Breast epithelium (tissue), 4 donors: ENCODE data around the gene ZNF618. TPM values are rescaled to one million over a fixed set of nuclear protein-coding genes. Genes with fewer than 3 reads are reported as not detected.

ENCODE experiments used
- DNase-seq, 2 donors: peaks; one replicate each; pipeline ENCODE4 v3.0.0-alpha.2; 2019; ENCODE audit warnings: low spot score in 2 of 2
- H3K27ac ChIP-seq, 2 donors: fragments of 200-600 bp; sonication (generic) in 1 of 2; one replicate each; pipeline ENCODE4 v1.5.1; 2016 to 2019; ENCODE audit warnings: mild to moderate bottlenecking in 1 of 2
- H3K27me3 ChIP-seq, 2 donors: fragments of 200-600 bp; sonication (generic) in 1 of 2; one replicate each; pipeline versions ENCODE4 v1.5.1 to v1.6.0; 2017 to 2019; ENCODE audit warnings: control low read depth in 1 of 2, mild to moderate bottlenecking in 1 of 2
- H3K36me3 ChIP-seq: fragments of 200-600 bp; one replicate; pipeline ENCODE4 v1.5.1; 2019
- H3K4me1 ChIP-seq, 2 donors: fragments of 200-600 bp; sonication (generic); one replicate each; pipeline ENCODE4 v1.5.1; 2016 to 2019; ENCODE audit warnings: control low read depth in 1 of 2
- H3K4me3 ChIP-seq, 3 donors: fragments of 200-600 bp; sonication (generic); 1 replicate in 2 of 3; 2 replicates in 1 of 3; pipeline ENCODE4 v1.5.1; 2016 to 2019; ENCODE audit warnings: mild to moderate bottlenecking in 3 of 3, moderate library complexity in 2 of 3
- H3K9me3 ChIP-seq, 2 donors: fragments of 200-600 bp; sonication (generic) in 1 of 2; one replicate each; pipeline ENCODE4 v1.5.1; 2016 to 2019; ENCODE audit warnings: control low read depth in 1 of 2
- POLR2A ChIP-seq: fragments of 450-650 bp; IDR thresholded peaks from one replicate; pipeline ENCODE4 v1.6.1; 2016; ENCODE audit warnings: antibody characterized with exemption, mild to moderate bottlenecking, moderate library complexity
- POLR2AphosphoS5 ChIP-seq, 3 donors: sonication (generic); formaldehyde crosslinking; IDR thresholded peaks; one replicate each; pipeline ENCODE4 v1.6.1; 2017; ENCODE audit warnings: antibody characterized with exemption in 3 of 3
- intact Hi-C: fragments of 100-400 bp; cut with DNase I; formaldehyde crosslinking; loops from one replicate; pipeline ENCODE4 v1.15.1; 2023; ENCODE audit warnings: low total_unique reads
- total RNA-seq, 3 donors: library from RNA; depleted of rRNA; stranded (reverse); fragments of >200 nt; gene quantifications; one replicate each; pipeline ENCODE4 v1.1.0, GENCODE V29; 2016
- TF ChIP-seq, protein P1 (sequence below), 3 donors: fragments of 450-650 bp; IDR thresholded peaks; one replicate each; pipeline ENCODE4 v1.5.1; 2016 to 2017; ENCODE audit warnings: antibody characterized with exemption in 3 of 3, mild to moderate bottlenecking in 3 of 3, moderate library complexity in 3 of 3

The ZNF618 gene
- total RNA-seq, 3 donors from 2014 or later, result 4.6 to 11.8 (median 10.4) TPM

DNA sequence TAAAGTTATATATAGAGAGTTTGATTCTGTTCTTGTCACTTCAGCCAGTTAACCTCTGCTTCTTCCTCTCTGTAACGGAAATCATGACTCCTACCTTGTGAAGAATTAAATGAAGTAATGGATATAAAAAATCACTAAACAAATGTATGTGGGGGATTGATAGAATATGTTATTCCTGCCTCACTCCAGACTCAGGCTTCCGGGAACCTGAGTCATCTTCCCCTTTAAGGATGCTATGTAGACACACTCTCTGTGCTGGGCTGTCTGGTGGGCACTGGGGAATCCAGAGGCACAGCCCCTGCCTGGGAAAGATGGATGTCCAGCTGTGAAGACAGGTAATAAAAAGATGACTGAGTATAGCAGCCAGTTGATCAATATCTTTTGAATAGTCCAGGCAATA, 77.4 kb downstream of the ZNF618 start:
- no peak for DNase-seq
- Histone ChIP-seq H3K27ac (peak overlapping the region in 1 of 2 donors; percentile 70), H3K9me3 (no peaks in the 10 kb centered on the region), H3K27me3 (no peaks in the 10 kb centered on the region), H3K4me1 (no peaks in the 10 kb centered on the region), H3K4me3 (no peak overlapping the region), H3K36me3 (no peaks in the 10 kb centered on the region)
- TF ChIP-seq POLR2AphosphoS5 (IDR thresholded peaks at IDR 0.05) (no peak), POLR2A (no peak)
- TF ChIP-seq, protein P1, sequence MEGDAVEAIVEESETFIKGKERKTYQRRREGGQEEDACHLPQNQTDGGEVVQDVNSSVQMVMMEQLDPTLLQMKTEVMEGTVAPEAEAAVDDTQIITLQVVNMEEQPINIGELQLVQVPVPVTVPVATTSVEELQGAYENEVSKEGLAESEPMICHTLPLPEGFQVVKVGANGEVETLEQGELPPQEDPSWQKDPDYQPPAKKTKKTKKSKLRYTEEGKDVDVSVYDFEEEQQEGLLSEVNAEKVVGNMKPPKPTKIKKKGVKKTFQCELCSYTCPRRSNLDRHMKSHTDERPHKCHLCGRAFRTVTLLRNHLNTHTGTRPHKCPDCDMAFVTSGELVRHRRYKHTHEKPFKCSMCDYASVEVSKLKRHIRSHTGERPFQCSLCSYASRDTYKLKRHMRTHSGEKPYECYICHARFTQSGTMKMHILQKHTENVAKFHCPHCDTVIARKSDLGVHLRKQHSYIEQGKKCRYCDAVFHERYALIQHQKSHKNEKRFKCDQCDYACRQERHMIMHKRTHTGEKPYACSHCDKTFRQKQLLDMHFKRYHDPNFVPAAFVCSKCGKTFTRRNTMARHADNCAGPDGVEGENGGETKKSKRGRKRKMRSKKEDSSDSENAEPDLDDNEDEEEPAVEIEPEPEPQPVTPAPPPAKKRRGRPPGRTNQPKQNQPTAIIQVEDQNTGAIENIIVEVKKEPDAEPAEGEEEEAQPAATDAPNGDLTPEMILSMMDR (IDR thresholded peaks at IDR 0.05), result no peak
- intact Hi-C loops, result no loop called here

DNA sequence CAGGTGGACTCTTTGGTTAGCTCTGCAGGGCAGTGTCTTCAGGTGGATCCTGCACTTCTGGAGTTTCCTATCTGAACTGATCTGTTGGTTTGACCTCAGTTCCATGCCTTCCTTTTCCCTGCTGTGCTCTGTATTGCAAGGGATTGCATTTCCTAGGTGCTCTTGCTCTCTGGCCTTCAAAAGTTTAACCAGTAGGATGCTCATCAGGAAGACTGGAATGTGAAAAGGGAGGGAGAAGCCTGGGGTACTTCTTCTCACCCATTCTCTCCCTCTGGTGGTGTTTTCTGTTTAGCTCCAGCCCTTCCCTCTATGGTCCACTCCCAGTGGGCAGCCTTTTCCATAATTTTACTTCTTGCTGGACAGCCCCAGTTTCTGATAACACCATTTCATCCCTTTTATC, 78.5 kb downstream of the ZNF618 start:
- Histone ChIP-seq H3K4me3 (no peak overlapping the region), H3K27ac (peak overlapping the region; percentile 57 to 70), H3K9me3 (no peaks in the 10 kb centered on the region), H3K4me1 (no peaks in the 10 kb centered on the region), H3K36me3 (no peaks in the 10 kb centered on the region), H3K27me3 (no peaks in the 10 kb centered on the region)
- intact Hi-C loops, result no loop called here
- no peak for DNase-seq
- TF ChIP-seq, protein P1 (IDR thresholded peaks at IDR 0.05), result no peak
- TF ChIP-seq POLR2A (no peak), POLR2AphosphoS5 (IDR thresholded peaks at IDR 0.05) (no peak)

DNA sequence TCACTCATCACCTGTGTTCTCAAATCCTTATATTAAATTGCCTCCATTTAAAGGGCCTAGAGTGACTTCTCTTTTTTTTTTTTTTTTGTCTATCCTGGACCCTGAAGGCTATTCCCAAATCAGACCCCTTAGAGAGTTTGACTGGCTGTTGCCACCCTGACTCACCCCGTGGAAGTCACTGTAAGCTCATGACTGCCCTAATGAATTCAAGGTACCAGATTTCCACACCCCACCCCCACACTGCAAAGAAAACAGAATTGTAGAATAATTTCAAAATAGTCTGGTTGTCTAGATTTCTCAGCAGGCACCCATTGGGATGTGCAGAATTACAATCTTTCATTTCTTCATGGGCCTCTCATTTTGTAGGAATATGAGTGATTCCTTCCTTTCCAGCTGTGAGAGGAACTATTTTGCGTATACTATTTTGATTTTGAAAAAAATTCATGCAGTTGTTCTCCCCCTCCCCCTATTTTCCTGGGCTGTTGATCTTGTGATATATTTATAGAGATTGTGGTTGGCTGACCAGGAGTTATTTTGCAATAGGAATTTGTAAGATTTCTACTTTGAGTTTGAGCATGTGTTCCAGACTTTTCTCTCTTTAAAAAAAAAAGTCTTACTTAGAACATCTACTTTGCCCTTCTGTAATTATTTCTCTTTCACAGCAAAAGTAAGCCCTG, 79.1 kb downstream of the ZNF618 start:
- Histone ChIP-seq H3K27ac (peak overlapping the region; percentile 57 to 70), H3K27me3 (no peaks in the 10 kb centered on the region), H3K9me3 (no peaks in the 10 kb centered on the region), H3K4me3 (no peak overlapping the region), H3K36me3 (no peaks in the 10 kb centered on the region), H3K4me1 (no peaks in the 10 kb centered on the region)
- TF ChIP-seq, protein P1 (IDR thresholded peaks at IDR 0.05), result no peak
- TF ChIP-seq POLR2AphosphoS5 (IDR thresholded peaks at IDR 0.05) (no peak), POLR2A (no peak)
- no peak for DNase-seq
- intact Hi-C loops, result no loop called here

DNA sequence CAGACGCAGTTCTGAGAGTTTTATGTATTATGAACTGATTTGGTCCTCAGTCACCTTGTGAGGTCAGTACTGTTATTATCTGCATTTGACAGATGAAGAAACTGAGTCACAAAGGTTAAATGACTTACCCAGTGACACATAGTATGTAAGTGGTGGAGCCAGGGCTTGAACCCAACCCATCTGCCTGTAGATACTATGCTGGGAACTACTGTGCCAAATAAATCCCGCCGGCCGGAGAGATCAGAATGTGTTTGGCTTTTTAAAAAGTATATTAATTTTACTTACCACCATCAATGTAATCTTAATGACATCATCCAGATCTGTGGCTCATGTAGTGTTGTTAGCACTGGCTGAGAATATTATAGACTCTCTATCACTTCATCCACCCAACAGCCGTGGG, 80.8 kb downstream of the ZNF618 start:
- no peak for DNase-seq
- H3K36me3 ChIP-seq, result no peaks in the 10 kb centered on the region
- intact Hi-C loops, result no loop called here
- H3K4me3 ChIP-seq, result no peak overlapping the region
- no peaks in the 10 kb centered on the region for H3K9me3 ChIP-seq
- H3K4me1 ChIP-seq, result no peaks in the 10 kb centered on the region
- H3K27ac ChIP-seq, result peak overlapping the region in 1 of 2 donors; percentile 53
- H3K27me3 ChIP-seq, result no peaks in the 10 kb centered on the region
- TF ChIP-seq, protein P1 (IDR thresholded peaks at IDR 0.05), result no peak
- TF ChIP-seq POLR2A (no peak), POLR2AphosphoS5 (IDR thresholded peaks at IDR 0.05) (no peak)

DNA sequence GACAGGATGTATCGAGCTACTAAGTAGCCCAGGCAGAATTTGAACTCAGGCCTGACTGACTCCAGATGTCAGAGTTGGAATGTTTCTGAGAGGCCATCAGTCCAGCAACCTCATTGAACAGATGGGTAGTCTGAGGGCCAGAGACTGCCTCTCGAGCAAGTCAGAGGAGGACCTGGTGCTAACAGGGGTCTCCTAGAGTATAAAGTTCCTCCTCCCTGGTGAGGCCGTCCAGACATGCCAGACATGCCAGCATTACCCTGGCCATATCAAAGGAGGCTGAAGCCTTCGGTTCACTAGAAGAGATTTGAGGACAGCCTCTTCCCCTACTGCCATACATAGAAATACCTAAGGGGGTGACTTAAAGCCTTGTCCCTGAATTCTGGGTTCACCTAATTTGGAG, 81.2 kb downstream of the ZNF618 start:
- Histone ChIP-seq H3K4me1 (no peaks in the 10 kb centered on the region), H3K9me3 (no peaks in the 10 kb centered on the region), H3K36me3 (no peaks in the 10 kb centered on the region), H3K27ac (peak overlapping the region in 1 of 2 donors; percentile 53), H3K27me3 (no peaks in the 10 kb centered on the region), H3K4me3 (no peak overlapping the region)
- intact Hi-C loops, result no loop called here
- DNase-seq, result no peak
- no peak for TF ChIP-seq POLR2AphosphoS5 (IDR thresholded peaks at IDR 0.05)
